T-helper 1 cell treated with Interleukin-12 subunit alpha and Interleukin-12 subunit beta and Interleukin-4 antibody, amounts not matched to agents 30 μg/mL and 1 μg/mL, for 36 hours (primary cell): Measurements from ENCODE around the gene PTPRN2.
A peak's percentile ranks its signal among the peaks of the same experiment; 100 is the strongest.

Experiments used
- H3K27ac Mint-ChIP-seq: one replicate; pipeline ENCODE4 v1.8.0; 2021; ENCODE audit warnings: mild to moderate bottlenecking, mixed read lengths
- H3K27me3 Mint-ChIP-seq: one replicate; pipeline ENCODE4 v1.8.0; 2021; ENCODE audit warnings: low read depth, mixed read lengths
- H3K36me3 Mint-ChIP-seq: one replicate; pipeline ENCODE4 v1.8.0; 2021; ENCODE audit warnings: low read depth, mixed read lengths
- H3K4me1 Mint-ChIP-seq: one replicate; pipeline ENCODE4 v1.8.0; 2021; ENCODE audit warnings: low read depth, mixed read lengths
- H3K4me3 Mint-ChIP-seq: one replicate; pipeline ENCODE4 v1.8.0; 2021; ENCODE audit warnings: mild to moderate bottlenecking, moderate library complexity, mixed read lengths
- H3K9me3 Mint-ChIP-seq: one replicate; pipeline ENCODE4 v1.8.0; 2021; ENCODE audit warnings: mixed read lengths

PTPRN2 gene

GRCh38 chr7:158589653-158590052 lies 2.0 kb upstream of the PTPRN2 start:
- Mint-ChIP-seq H3K4me3 (no peak overlapping the region), H3K36me3 (peaks cover 2% of the 10 kb centered on the region), H3K4me1 (peaks cover 2% of the 10 kb centered on the region), H3K9me3 (no peaks in the 10 kb centered on the region), H3K27me3 (peaks cover 34% of the 10 kb centered on the region), H3K27ac (no peak overlapping the region)

GRCh38 chr7:158588878-158589442 lies 1.3 kb upstream of the PTPRN2 start:
- Mint-ChIP-seq H3K27me3 (peaks cover 39% of the 10 kb centered on the region), H3K36me3 (peaks cover 2% of the 10 kb centered on the region), H3K9me3 (no peaks in the 10 kb centered on the region), H3K4me1 (peaks cover 2% of the 10 kb centered on the region), H3K4me3 (peak overlapping the region; percentile 37), H3K27ac (no peak overlapping the region)

GRCh38 chr7:158588085-158588877 lies 658 bp upstream of the PTPRN2 start:
- peak overlapping the region; percentile 37 for H3K4me3 Mint-ChIP-seq
- H3K4me1 Mint-ChIP-seq = peaks cover 2% of the 10 kb centered on the region
- no peak overlapping the region for H3K27ac Mint-ChIP-seq
- peaks cover 2% of the 10 kb centered on the region for H3K36me3 Mint-ChIP-seq
- no peaks in the 10 kb centered on the region for H3K9me3 Mint-ChIP-seq
- peaks cover 42% of the 10 kb centered on the region for H3K27me3 Mint-ChIP-seq

- peaks cover 3% of the 10 kb centered on the region for H3K9me3 Mint-ChIP-seq
- H3K27me3 Mint-ChIP-seq = peaks cover 42% of the 10 kb centered on the region
- H3K27ac Mint-ChIP-seq = no peak overlapping the region
- H3K36me3 Mint-ChIP-seq = peaks cover 2% of the 10 kb centered on the region
- peaks cover 3% of the 10 kb centered on the region for H3K4me1 Mint-ChIP-seq
- no peak overlapping the region for H3K4me3 Mint-ChIP-seq
Measured at GRCh38 chr7:158586499-158587161, 993 bp downstream of the PTPRN2 start.

GRCh38 chr7:158585721-158586498 lies 1.7 kb downstream of the PTPRN2 start:
- H3K36me3 Mint-ChIP-seq = peaks cover 2% of the 10 kb centered on the region
- peaks cover 4% of the 10 kb centered on the region for H3K4me1 Mint-ChIP-seq
- H3K27me3 Mint-ChIP-seq = peaks cover 42% of the 10 kb centered on the region
- peak overlapping the region; percentile 30 for H3K4me3 Mint-ChIP-seq
- no peak overlapping the region for H3K27ac Mint-ChIP-seq
- peaks cover 3% of the 10 kb centered on the region for H3K9me3 Mint-ChIP-seq

- peaks cover 4% of the 10 kb centered on the region for H3K4me1 Mint-ChIP-seq
- H3K36me3 Mint-ChIP-seq = peaks cover 2% of the 10 kb centered on the region
- no peak overlapping the region for H3K4me3 Mint-ChIP-seq
- peaks cover 33% of the 10 kb centered on the region for H3K27me3 Mint-ChIP-seq
- no peak overlapping the region for H3K27ac Mint-ChIP-seq
- H3K9me3 Mint-ChIP-seq = peaks cover 6% of the 10 kb centered on the region
Measured at GRCh38 chr7:158584407-158584806, 3.2 kb downstream of the PTPRN2 start.

GRCh38 chr7:158583810-158584209 lies 3.8 kb downstream of the PTPRN2 start:
- Mint-ChIP-seq H3K9me3 (peaks cover 6% of the 10 kb centered on the region), H3K27me3 (peaks cover 27% of the 10 kb centered on the region), H3K4me1 (peaks cover 4% of the 10 kb centered on the region), H3K4me3 (no peak overlapping the region), H3K27ac (no peak overlapping the region), H3K36me3 (peaks cover 2% of the 10 kb centered on the region)

GRCh38 chr7:158583143-158583542 lies 4.5 kb downstream of the PTPRN2 start:
- H3K4me3 Mint-ChIP-seq = no peak overlapping the region
- H3K27ac Mint-ChIP-seq = no peak overlapping the region
- H3K4me1 Mint-ChIP-seq = peaks cover 4% of the 10 kb centered on the region
- peaks cover 6% of the 10 kb centered on the region for H3K9me3 Mint-ChIP-seq
- H3K27me3 Mint-ChIP-seq = peaks cover 24% of the 10 kb centered on the region
- H3K36me3 Mint-ChIP-seq = peaks cover 2% of the 10 kb centered on the region

- H3K27ac Mint-ChIP-seq = no peak overlapping the region
- peaks cover 6% of the 10 kb centered on the region for H3K9me3 Mint-ChIP-seq
- H3K36me3 Mint-ChIP-seq = peaks cover 2% of the 10 kb centered on the region
- peaks cover 24% of the 10 kb centered on the region for H3K27me3 Mint-ChIP-seq
- H3K4me3 Mint-ChIP-seq = no peak overlapping the region
- H3K4me1 Mint-ChIP-seq = peaks cover 4% of the 10 kb centered on the region
Measured at GRCh38 chr7:158582089-158582456, 5.5 kb downstream of the PTPRN2 start.

- Mint-ChIP-seq H3K4me1 (peaks cover 4% of the 10 kb centered on the region), H3K4me3 (no peak overlapping the region), H3K9me3 (peaks cover 6% of the 10 kb centered on the region), H3K27me3 (peaks cover 24% of the 10 kb centered on the region), H3K36me3 (peaks cover 2% of the 10 kb centered on the region), H3K27ac (no peak overlapping the region)
Measured at GRCh38 chr7:158581440-158582088, 6.1 kb downstream of the PTPRN2 start.

GRCh38 chr7:158579662-158580646 lies 7.7 kb downstream of the PTPRN2 start:
- H3K4me3 Mint-ChIP-seq = no peak overlapping the region
- peaks cover 6% of the 10 kb centered on the region for H3K9me3 Mint-ChIP-seq
- H3K27me3 Mint-ChIP-seq = peaks cover 11% of the 10 kb centered on the region
- H3K36me3 Mint-ChIP-seq = no peaks in the 10 kb centered on the region
- peaks cover 2% of the 10 kb centered on the region for H3K4me1 Mint-ChIP-seq
- H3K27ac Mint-ChIP-seq = no peak overlapping the region

- H3K27me3 Mint-ChIP-seq = peaks cover 15% of the 10 kb centered on the region
- no peaks in the 10 kb centered on the region for H3K36me3 Mint-ChIP-seq
- no peak overlapping the region for H3K27ac Mint-ChIP-seq
- no peak overlapping the region for H3K4me3 Mint-ChIP-seq
- H3K4me1 Mint-ChIP-seq = no peaks in the 10 kb centered on the region
- H3K9me3 Mint-ChIP-seq = peaks cover 3% of the 10 kb centered on the region
Measured at GRCh38 chr7:158576050-158576762, 11.4 kb downstream of the PTPRN2 start.
